Osteocyte (in vitro differentiated cells): Measurements from ENCODE around the gene LARGE1. TPM values are rescaled to one million over a fixed set of nuclear protein-coding genes. Genes with fewer than 3 reads are reported as not detected.

ENCODE experiments used
- DNase-seq: peaks from one replicate; pipeline ENCODE4 v3.0.0; 2021; ENCODE audit warnings: mixed read lengths; ENCODE audit not compliant: unreplicated experiment; ENCODE audit errors: extremely low spot score
- H3K27ac Mint-ChIP-seq: one replicate; pipeline ENCODE4 v1.8.0; 2021; ENCODE audit warnings: mild to moderate bottlenecking, mixed read lengths; ENCODE audit not compliant: unreplicated experiment
- H3K27me3 Mint-ChIP-seq: one replicate; pipeline ENCODE4 v1.8.0; 2021; ENCODE audit warnings: mixed read lengths; ENCODE audit not compliant: unreplicated experiment
- H3K36me3 Mint-ChIP-seq: one replicate; pipeline ENCODE4 v1.8.0; 2021; ENCODE audit warnings: mixed read lengths; ENCODE audit not compliant: unreplicated experiment
- H3K4me1 Mint-ChIP-seq: one replicate; pipeline ENCODE4 v1.8.0; 2021; ENCODE audit warnings: mixed read lengths; ENCODE audit not compliant: unreplicated experiment
- H3K4me3 Mint-ChIP-seq: one replicate; pipeline ENCODE4 v1.8.0; 2021; ENCODE audit warnings: mild to moderate bottlenecking, moderate library complexity, mixed read lengths; ENCODE audit not compliant: unreplicated experiment
- H3K9me3 Mint-ChIP-seq: one replicate; pipeline ENCODE4 v1.8.0; 2021; ENCODE audit warnings: mixed read lengths; ENCODE audit not compliant: unreplicated experiment
- total RNA-seq: library from RNA; stranded (reverse); gene quantifications from 2 replicates; pipeline ENCODE4 v1.2.1, GENCODE V29; 2021
- TF ChIP-seq, protein P1 (sequence below): fragments of 200-600 bp; sonication (generic); IDR thresholded peaks from 2 replicates; pipeline ENCODE4 v1.5.0; 2021; ENCODE audit warnings: antibody characterized with exemption, mild to moderate bottlenecking, moderate library complexity

Gene LARGE1
- total RNA-seq, 1 donor from 2014 or later, result 17.6 TPM

GRCh38 chr22:33518405-33518804 is 401.9 kb downstream of the LARGE1 start:
- TF ChIP-seq, protein P1, sequence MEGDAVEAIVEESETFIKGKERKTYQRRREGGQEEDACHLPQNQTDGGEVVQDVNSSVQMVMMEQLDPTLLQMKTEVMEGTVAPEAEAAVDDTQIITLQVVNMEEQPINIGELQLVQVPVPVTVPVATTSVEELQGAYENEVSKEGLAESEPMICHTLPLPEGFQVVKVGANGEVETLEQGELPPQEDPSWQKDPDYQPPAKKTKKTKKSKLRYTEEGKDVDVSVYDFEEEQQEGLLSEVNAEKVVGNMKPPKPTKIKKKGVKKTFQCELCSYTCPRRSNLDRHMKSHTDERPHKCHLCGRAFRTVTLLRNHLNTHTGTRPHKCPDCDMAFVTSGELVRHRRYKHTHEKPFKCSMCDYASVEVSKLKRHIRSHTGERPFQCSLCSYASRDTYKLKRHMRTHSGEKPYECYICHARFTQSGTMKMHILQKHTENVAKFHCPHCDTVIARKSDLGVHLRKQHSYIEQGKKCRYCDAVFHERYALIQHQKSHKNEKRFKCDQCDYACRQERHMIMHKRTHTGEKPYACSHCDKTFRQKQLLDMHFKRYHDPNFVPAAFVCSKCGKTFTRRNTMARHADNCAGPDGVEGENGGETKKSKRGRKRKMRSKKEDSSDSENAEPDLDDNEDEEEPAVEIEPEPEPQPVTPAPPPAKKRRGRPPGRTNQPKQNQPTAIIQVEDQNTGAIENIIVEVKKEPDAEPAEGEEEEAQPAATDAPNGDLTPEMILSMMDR, result no peak
- Mint-ChIP-seq H3K4me1 (peaks cover 7% of the 10 kb centered on the region), H3K27ac (no peak overlapping the region), H3K27me3 (no peaks in the 10 kb centered on the region), H3K4me3 (no peak overlapping the region), H3K9me3 (no peaks in the 10 kb centered on the region), H3K36me3 (no peaks in the 10 kb centered on the region)
- no peak for DNase-seq

- peaks cover 8% of the 10 kb centered on the region for H3K4me1 Mint-ChIP-seq
- no peak for DNase-seq
- no peak overlapping the region for H3K27ac Mint-ChIP-seq
- TF ChIP-seq, protein P1, result no peak
- H3K4me3 Mint-ChIP-seq, result no peak overlapping the region
- H3K36me3 Mint-ChIP-seq, result no peaks in the 10 kb centered on the region
- no peaks in the 10 kb centered on the region for H3K9me3 Mint-ChIP-seq
- no peaks in the 10 kb centered on the region for H3K27me3 Mint-ChIP-seq
Measured at GRCh38 chr22:33515795-33516194, 404.5 kb downstream of the LARGE1 start.

DNA sequence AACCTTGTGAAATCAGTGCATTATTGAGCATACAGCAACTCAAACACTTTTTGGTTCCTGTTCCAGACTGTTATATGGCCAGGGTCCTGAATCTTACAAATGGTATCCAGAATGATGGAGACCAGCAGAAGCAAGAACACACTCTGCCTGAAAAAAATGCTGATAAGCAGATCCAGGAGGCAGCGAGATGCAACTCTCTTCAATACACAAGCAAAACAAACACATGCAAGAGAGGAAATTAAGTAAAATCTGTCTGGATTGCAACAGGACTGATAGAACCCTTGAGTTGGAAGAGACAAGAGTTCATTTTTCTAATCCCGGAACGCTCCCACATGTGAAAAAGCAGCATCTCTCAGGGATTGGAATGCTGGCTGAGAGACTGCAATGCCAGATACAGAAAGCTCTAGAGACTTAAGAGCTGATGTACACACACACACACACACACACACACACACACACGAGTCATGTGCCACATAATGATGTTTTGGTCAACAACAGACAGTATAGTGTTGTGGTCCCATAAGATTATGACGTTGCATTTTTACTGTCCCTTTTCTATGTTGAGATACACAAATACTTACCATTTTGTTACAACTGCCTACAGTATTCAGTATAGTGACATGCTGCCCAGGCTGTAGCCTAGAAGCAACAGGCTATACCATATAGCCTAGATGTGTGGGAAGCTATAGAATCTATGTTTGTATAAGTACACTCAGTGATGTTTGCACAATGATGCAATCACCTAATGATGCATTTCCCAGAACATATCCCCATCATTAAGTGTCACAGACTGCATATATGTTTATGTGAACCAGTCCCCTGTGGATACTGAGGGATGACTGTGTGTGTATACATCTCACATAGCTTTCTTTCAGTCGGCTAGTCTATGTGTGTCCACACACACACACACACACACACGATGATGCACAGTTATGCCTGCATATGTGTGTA is 406.6 kb downstream of the LARGE1 start:
- Mint-ChIP-seq H3K4me1 (peaks cover 4% of the 10 kb centered on the region), H3K4me3 (no peak overlapping the region), H3K36me3 (no peaks in the 10 kb centered on the region), H3K27ac (no peak overlapping the region), H3K27me3 (no peaks in the 10 kb centered on the region), H3K9me3 (no peaks in the 10 kb centered on the region)
- TF ChIP-seq, protein P1, result no peak
- DNase-seq, result no peak

- H3K36me3 Mint-ChIP-seq, result no peaks in the 10 kb centered on the region
- no peaks in the 10 kb centered on the region for H3K27me3 Mint-ChIP-seq
- TF ChIP-seq, protein P1, result no peak
- no peak overlapping the region for H3K4me3 Mint-ChIP-seq
- peaks cover 4% of the 10 kb centered on the region for H3K4me1 Mint-ChIP-seq
- no peaks in the 10 kb centered on the region for H3K9me3 Mint-ChIP-seq
- no peak for DNase-seq
- no peak overlapping the region for H3K27ac Mint-ChIP-seq
Measured at GRCh38 chr22:33512908-33513307, 407.4 kb downstream of the LARGE1 start.

GRCh38 chr22:33510429-33510904 is 409.8 kb downstream of the LARGE1 start:
- no peaks in the 10 kb centered on the region for H3K9me3 Mint-ChIP-seq
- no peak overlapping the region for H3K4me3 Mint-ChIP-seq
- no peak for DNase-seq
- H3K27me3 Mint-ChIP-seq, result no peaks in the 10 kb centered on the region
- peaks cover 4% of the 10 kb centered on the region for H3K4me1 Mint-ChIP-seq
- TF ChIP-seq, protein P1, result no peak
- no peak overlapping the region for H3K27ac Mint-ChIP-seq
- no peaks in the 10 kb centered on the region for H3K36me3 Mint-ChIP-seq
